EH (cell line): ENCODE measurements around the gene PEMT.
A peak's percentile ranks its signal among the peaks of the same experiment; 100 is the strongest.

Source experiments
- DNase-seq: peaks from one replicate; pipeline ENCODE4 v3.0.0-alpha.2; 2015; ENCODE audit warnings: low read depth

PEMT gene

GRCh38 chr17:17514993-17515933 is 76.2 kb downstream of the PEMT start:
- DNase-seq, result peak; percentile 94

GRCh38 chr17:17514361-17514992 is 77.0 kb downstream of the PEMT start:
- no peak for DNase-seq

GRCh38 chr17:17513626-17514025 is 77.9 kb downstream of the PEMT start:
- DNase-seq, result no peak

DNA sequence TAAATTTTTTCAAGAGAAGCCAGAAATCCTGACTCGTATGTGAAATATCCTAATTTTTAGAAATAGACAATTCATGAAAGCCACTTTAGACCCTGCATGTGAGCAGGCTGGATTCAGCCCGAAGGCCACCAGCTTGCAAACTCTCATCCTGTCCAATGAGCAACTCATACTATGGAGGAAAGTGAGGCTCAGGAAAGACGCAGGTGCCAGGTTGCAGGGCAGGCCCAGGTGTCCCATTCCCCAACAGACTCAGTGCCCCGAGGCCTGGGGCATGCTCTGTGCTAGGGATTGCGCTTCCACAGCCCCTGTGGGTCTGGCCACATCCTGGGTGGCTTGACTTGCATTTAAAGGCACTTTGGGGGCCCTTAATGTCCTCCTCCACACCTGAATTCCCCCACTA is 78.6 kb downstream of the PEMT start:
- DNase-seq, result peak; percentile 26

GRCh38 chr17:17511881-17512858 is 79.3 kb downstream of the PEMT start:
- DNase-seq, result peak; percentile 98

GRCh38 chr17:17511293-17511741 is 80.2 kb downstream of the PEMT start:
- DNase-seq, result no peak

DNA sequence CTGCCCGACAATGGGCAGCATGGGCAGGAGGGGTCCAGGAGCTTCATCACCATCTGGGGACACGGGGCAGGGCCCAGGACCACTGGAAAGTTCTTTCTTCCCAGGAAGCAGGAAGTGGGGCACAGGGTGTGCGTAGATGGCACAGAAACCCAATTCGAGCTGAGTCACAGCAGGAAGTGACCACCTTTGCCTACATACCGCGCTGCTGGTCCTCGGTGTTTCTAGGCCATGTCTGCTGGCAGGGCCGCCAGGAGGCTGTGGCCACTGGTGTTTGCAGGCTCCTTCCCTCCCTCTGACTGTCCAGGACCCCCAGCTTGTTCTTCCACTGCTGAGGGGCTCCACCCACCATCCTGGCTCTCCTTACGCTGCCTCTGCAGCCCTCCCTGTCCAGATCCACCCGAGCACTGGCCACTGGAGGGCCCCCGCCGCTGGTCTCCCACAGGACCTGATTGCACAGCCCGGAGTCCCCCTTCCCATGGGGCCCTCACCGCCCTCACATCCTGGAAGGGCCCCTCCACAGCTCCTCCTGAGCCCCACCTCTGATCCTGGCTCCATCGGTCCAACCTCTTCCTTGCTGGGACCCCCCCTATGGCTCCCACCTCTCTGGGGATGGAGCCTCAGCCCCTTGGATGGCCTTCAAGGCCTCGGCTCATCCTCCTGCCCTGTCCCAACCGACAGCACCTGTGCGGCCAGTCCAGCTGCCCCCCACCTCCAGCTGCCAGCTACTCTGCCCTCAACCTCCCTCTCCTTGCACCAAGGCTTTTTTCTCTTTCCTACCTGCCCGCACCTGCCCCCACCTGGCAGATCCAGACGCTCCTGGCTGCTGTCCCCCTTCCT is 80.8 kb downstream of the PEMT start:
- DNase-seq, result no peak

DNA sequence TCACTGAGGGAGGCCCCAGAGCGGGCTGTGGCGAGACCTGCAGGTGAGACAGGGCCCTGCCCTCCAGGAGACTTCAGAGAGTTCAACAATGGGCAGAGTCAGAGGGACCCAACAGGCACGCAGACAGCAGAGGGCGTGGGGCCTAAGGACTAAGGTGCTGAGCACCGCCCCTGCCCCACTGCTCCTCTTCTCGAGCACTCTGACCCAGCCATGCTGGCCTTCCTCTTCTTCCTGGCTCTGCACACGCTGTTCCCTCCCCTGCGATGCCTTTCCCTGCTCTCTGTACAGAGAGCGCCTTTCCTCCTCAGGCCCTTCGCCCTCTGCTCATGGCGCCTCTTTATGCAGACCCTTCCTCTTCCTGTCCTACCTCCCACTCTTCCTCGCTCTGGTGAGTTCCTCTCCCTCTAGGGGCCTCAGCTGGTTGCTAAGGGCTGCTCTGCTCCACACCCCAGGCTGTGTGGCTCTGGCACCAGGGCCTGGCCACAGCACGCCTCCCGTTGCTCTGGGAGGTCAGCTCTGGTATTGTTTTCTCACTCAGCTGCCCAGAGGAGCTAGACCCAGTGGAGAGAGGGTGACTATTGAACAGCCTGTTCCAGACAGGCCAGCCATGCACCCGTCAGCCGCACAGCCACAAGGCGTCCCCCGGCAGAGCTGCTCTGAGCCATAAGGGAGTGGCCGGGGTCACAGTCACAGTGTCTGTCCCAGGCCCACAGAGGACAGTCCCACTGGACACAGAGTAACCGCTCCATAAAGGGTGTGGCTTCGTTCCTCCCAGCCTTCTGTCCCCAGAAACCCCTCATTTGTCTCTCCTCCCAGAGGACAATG is 81.7 kb downstream of the PEMT start:
- DNase-seq, result no peak

- no peak for DNase-seq
These were observed 82.6 kb downstream of the PEMT start for GRCh38 chr17:17508646-17509591.

- no peak for DNase-seq
These were observed 83.4 kb downstream of the PEMT start for GRCh38 chr17:17508019-17508535.

DNA sequence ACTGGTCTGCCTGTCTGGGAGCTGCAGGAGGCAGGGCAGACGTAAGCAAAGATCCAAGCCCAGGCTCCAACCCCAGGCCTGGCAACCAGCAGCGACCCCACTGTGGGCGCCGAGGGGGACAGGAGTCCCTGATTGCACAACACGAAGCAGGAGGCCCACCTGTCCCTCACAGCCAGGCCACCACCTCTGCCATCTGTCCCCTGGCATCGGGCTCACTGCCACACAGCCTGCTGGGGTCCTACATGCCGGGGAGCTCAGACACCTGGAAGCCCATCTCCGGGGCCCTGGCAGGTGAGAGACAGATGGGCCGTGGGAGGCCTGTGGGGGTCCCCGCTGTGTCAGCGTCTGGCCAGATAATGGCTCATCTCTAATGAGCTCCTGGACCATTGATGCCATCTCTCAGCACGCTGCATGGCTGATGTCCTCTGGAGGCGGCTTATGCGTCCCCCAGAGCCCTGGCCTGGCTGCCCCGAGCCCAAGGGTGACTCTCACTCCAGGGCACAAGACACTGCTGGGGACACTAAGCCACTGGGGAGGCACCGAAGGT is 84.0 kb downstream of the PEMT start:
- no peak for DNase-seq

DNA sequence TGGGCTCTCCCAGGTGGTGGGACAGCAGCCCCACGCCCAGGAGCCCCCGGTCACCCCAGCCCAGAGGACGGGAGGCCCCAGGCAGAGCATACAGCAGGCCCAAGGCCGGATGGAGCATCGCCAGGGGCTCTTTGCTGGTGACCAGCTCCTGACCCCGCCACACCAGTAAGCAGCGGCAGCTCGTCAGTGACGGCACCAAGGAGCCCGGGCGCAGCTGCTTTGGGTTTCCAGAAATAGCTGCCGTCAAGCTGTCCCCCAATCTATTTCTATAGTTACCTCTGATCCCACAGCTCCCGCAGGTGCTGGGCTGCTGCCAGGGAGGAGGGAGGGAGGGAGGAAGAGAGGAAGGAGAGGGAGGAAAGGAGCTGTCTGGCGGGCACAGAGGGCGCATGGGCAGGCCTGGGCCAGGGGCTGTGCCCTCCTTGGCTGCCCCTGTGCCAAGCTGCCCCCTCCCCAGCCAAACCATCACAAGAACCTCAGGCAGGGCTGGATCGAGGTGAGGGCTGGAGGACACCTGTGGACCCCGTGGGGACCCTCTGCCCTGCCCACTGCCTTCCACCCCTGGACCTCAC is 84.5 kb downstream of the PEMT start:
- DNase-seq, result no peak

GRCh38 chr17:17506181-17506741 is 85.2 kb downstream of the PEMT start:
- no peak for DNase-seq

DNA sequence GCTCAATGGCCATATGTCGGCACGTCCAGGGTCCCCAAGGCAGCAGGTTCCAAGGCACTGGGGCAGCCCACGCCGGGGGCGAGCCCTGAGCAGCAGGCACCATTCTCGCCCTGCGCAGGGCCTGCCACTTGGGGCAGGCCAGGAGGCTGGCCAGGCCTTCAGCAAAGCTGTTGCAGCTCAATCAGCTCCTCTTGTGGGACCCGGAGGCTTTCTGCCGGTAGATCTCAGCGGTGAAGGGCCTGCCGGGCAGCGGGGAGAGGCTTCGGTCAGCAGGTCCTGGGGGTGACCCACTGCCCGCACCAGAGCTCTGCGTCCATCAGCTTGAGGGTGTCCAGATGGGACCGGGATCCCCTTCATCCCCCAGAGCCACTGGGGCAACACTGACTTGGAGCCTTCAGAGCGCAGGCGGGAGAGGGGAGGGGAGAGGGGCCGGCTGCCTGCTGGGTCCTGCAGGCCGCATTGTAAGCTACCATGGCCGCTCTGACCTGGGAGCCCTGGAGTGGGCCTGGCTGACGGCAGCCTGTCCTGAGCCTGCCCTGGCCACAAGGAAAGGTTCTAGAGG is 85.8 kb downstream of the PEMT start:
- no peak for DNase-seq

DNA sequence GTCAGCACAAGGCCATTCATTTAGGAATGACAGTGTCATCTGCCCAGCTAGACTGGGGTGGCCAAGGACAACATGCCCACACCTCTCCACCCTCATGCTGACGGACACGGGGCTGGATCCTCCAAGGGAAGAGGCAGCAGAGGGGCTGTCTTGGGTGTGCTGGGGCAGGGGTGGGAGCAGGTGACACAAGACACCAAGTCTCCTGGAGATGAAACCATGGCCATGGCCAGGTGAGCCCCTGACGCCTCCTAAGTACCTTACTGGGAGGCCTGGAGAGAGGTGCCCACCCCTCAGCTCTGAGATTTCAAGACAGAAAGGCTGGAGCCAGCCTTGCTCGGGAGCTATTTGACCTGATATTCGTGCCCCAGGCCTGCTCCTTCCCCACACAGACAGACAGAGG is 86.4 kb downstream of the PEMT start:
- DNase-seq, result no peak

DNA sequence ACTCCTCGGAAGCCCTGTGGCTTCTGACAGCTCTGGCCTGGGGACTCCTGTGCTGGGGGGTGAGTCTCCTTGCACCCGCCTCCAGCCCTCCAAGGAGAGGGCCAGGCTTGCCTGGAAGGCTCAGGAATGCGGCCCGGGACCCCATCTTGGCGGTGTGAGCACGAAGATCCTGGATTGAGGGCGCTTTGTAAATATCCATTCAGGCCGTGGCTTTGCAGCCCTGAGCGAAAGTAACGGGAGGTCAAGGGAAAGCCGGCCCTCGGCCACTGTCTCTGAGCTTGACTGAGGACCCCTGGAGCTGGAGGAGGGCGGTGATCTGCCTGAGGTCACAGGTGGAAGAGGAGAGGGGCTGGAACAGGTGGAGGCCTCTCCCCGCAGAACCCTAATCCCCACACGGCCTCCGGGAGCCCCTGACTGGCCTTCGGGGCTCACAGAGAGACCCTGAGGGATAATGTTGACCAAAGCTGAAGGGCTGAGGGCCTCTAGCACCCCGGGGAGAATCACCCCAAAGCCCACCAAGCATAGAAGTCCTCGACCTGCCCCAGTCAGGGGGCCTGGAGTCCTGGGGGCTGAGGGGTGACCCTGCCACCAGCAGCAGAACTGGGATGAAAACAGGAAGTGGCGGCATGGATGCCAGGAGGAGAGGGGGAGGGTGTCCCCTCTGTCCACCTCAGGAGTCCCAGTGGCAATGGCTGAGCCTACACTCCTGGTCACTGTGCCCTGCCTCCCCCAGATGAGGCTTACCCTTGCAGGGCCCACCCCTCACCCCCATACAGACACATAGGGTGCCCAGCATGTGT is 87.0 kb downstream of the PEMT start:
- DNase-seq, result no peak
